Naive thymus-derived CD8-positive, alpha-beta T cell (primary cell): ENCODE measurements around the gene SLC5A12. TPM values are rescaled to one million over a fixed set of nuclear protein-coding genes. Genes with fewer than 3 reads are reported as not detected.

Source experiments
- ATAC-seq, 2 donors: fragments of 150-1000 bp; cut with Tn5 transposase in 1 of 2; sonication (Bioruptor Pico), chemical (Tn5 transposase) in 1 of 2; 1 replicate in 1 of 2; 2 replicates in 1 of 2; pipeline ENCODE4 v1.10.0; 2021; ENCODE audit warnings: mild to moderate bottlenecking in 2 of 2, moderate library complexity in 2 of 2
- POLR2A ChIA-PET: fragments of 350-600 bp; sonication (Branson Sonifier 250); formaldehyde crosslinking; loops from one replicate; lab custom pipeline; 2021; ENCODE audit warnings: antibody characterized with exemption; lab: Charles Lee
- DNase-seq, 10 donors: peaks; one replicate each; pipeline versions ENCODE4 v3.0.0 to v3.0.0-alpha.2; 2020 to 2022
- H3K27ac Mint-ChIP-seq, 10 donors: one replicate each; pipeline ENCODE4 v1.8.0; 2020 to 2022; ENCODE audit warnings: mild to moderate bottlenecking in 10 of 10, mixed read lengths in 10 of 10, moderate library complexity in 4 of 10, inconsistent platforms in 1 of 10
- H3K27me3 Mint-ChIP-seq, 5 donors: one replicate each; pipeline ENCODE4 v1.8.0; 2021 to 2022; ENCODE audit warnings: mixed read lengths in 5 of 5
- H3K36me3 Mint-ChIP-seq, 3 donors: one replicate each; pipeline ENCODE4 v1.8.0; 2020 to 2022; ENCODE audit warnings: mixed read lengths in 3 of 3, mild to moderate bottlenecking in 2 of 3, inconsistent platforms in 1 of 3
- H3K4me1 Mint-ChIP-seq, 4 donors: one replicate each; pipeline ENCODE4 v1.8.0; 2021 to 2022; ENCODE audit warnings: mixed read lengths in 4 of 4
- H3K4me3 Mint-ChIP-seq, 10 donors: one replicate each; pipeline ENCODE4 v1.8.0; 2020 to 2022; ENCODE audit warnings: mild to moderate bottlenecking in 10 of 10, mixed read lengths in 10 of 10, moderate library complexity in 6 of 10, inconsistent platforms in 1 of 10
- H3K9me3 Mint-ChIP-seq, 9 donors: one replicate each; pipeline ENCODE4 v1.8.0; 2020 to 2022; ENCODE audit warnings: mixed read lengths in 9 of 9, mild to moderate bottlenecking in 3 of 9, inconsistent platforms in 1 of 9, moderate library complexity in 1 of 9
- polyA plus RNA-seq, 3 donors: library from polyadenylated mRNA; unstranded; fragments of 300-500 nt; fragmentation: Illumina TruSeq; gene quantifications; one replicate each; pipeline ENCODE4 v1.2.3, GENCODE V29; 2021
- total RNA-seq, 8 experiments: library from RNA in 2 of 8; stranded (reverse) in 2 of 8; gene quantifications; one replicate each; pipeline ENCODE4 v1.2.3 and lab custom pipeline; 2021 to 2026

The SLC5A12 gene
- total and polyA plus RNA-seq, 5 experiments from 2014 or later: not detected

DNA sequence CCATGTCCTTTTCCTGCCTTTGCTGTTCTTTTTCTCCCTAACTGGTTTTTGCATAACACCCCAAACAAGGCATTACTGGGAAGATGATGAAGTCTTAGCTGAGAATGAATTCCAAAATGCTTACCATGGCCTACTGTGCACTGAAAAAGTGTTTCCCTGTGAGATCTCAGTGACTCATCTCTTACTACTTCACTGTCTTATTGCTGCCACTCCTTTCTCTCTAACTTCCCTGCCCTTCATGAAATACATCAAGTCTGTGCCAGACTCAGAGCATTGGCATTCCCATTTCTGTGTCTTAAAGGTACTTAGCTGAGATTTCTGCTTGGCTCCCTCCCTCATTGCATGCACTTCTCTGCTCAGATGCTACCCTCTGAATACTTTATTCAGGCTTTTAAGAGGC, 100.7 kb downstream of the SLC5A12 start:
- ATAC-seq (no peak), DNase-seq (no peak)
- H3K9me3 Mint-ChIP-seq: peaks cover 0 to 5% (median 2%) of the 10 kb centered on the region in 9 donors
- H3K27ac Mint-ChIP-seq: no peak overlapping the region
- H3K4me3 Mint-ChIP-seq: no peak overlapping the region
- no peaks in the 10 kb centered on the region for H3K27me3 Mint-ChIP-seq
- POLR2A ChIA-PET: no interaction called here
- no peaks in the 10 kb centered on the region for H3K4me1 Mint-ChIP-seq
- no peaks in the 10 kb centered on the region for H3K36me3 Mint-ChIP-seq

DNA sequence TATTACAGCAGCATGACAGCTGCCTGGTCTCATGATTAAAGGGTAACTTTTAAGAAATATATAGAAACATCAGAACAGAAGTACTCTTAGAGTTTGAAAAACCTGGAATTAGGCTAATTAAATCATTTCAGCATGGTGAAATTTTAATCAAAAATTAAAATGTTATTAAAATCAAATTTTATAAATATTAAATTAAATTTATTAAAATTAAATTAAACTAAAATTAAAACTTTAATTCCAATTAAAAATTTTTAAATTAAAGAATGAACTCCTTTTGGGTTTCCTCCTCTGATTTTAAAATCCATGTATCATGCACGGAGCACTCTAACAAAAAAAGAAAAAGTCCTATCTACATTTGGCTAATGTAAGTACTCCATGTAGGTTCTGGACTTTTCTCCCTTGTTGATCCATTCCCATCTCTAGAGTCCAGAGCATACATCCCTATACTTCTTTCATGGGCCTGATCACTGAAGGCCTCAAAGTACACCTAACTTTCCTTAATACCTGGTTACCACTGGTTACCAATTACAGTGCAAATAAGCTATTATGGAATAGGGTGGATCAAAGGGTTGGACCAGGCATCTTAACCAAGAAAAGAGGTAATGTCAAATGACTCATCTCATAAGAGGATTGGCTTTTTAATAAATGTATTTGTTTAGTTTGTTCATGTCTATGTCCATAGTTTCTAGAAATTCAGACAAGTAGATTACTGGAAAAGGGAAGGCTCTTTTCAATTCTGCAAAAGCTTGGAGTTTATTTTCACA, 101.4 kb downstream of the SLC5A12 start:
- Mint-ChIP-seq H3K9me3 (peaks cover 0 to 5% (median 2%) of the 10 kb centered on the region in 9 donors), H3K27ac (no peak overlapping the region), H3K36me3 (no peaks in the 10 kb centered on the region), H3K27me3 (no peaks in the 10 kb centered on the region), H3K4me3 (no peak overlapping the region), H3K4me1 (no peaks in the 10 kb centered on the region)
- DNase-seq: no peak
- ATAC-seq: no peak
- POLR2A ChIA-PET: no interaction called here

DNA sequence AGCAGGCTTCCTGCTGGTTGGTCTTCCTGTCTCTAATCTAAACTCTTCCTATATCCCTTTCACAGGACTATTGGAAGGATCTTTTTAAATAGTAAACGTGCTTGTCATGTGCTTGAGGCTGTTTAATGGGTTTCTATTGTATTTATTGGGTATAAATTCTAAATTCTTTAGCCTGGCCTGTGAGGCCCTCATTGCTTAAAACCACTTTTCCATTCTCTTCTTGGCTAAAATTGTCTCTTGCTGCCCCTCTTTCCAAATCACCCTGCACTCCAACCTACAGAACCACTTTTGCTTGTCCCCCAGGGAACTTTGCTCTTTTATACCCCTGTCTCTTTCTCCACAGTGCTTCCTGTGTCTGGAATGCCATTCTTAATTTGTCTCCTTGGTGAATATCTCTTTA, 103.4 kb downstream of the SLC5A12 start:
- Mint-ChIP-seq H3K4me1 (no peaks in the 10 kb centered on the region), H3K9me3 (peaks cover 0 to 12% (median 2%) of the 10 kb centered on the region in 9 donors), H3K27me3 (no peaks in the 10 kb centered on the region), H3K36me3 (peaks cover 0 to 2% (median 0%) of the 10 kb centered on the region in 3 donors), H3K4me3 (no peak overlapping the region), H3K27ac (no peak overlapping the region)
- ATAC-seq (no peak), DNase-seq (no peak)
- POLR2A ChIA-PET: no interaction called here

Other genes with a start within 250 kb of the SLC5A12 start
- gene MUC15, start 149.8 kb downstream of the SLC5A12 start, total RNA-seq: not detected
- not detected for gene MUC15, start 149.8 kb downstream of the SLC5A12 start, polyA plus RNA-seq